K562 (cell line): ENCODE data around the gene MYB. TPM values are rescaled to one million over a fixed set of nuclear protein-coding genes. Genes with fewer than 3 reads are reported as not detected.

Experiments
- COPS2 ChIP-seq: fragments of 450-650 bp; conservative IDR thresholded peaks from 2 replicates; pipeline ENCODE4 v1.6.1; 2016; ENCODE audit warnings: mild to moderate bottlenecking, moderate library complexity
- CXXC5 ChIP-seq: fragments of 250-450 bp; sonication (Bioruptor Pico); IDR thresholded peaks from 2 replicates; pipeline ENCODE4 v1.8.0; 2022; ENCODE audit warnings: inconsistent platforms, mild to moderate bottlenecking, moderate library complexity
- ELF1 ChIP-seq: fragments of 200-800 bp; sonication (Bioruptor generic); IDR thresholded peaks from 2 replicates; pipeline ENCODE4 v1.6.1; 2016; ENCODE audit warnings: missing genetic modification characterization, missing compliant biosample characterization
- FOXK2 ChIP-seq, 2 experiments: fragments of 450-650 bp; IDR thresholded peaks in 1 of 2; conservative IDR thresholded peaks in 1 of 2; 2 replicates each; pipeline ENCODE4 v1.6.1; 2016; ENCODE audit warnings: low read depth in 2 of 2, mild to moderate bottlenecking in 1 of 2
- FOXP1 ChIP-seq: sonication (generic); formaldehyde crosslinking; IDR thresholded peaks from 2 replicates; pipeline ENCODE4 v1.8.0; 2022; ENCODE audit warnings: mild to moderate bottlenecking, missing genetic modification reagents
- JUNB ChIP-seq: fragments of 450-650 bp; formaldehyde crosslinking; conservative IDR thresholded peaks from 2 replicates; pipeline ENCODE4 v1.4.0; 2020; ENCODE audit warnings: mild to moderate bottlenecking
- L3MBTL2 ChIP-seq: fragments of 450-650 bp; IDR thresholded peaks from 2 replicates; pipeline ENCODE4 v1.6.1; 2016; ENCODE audit warnings: mild to moderate bottlenecking, moderate library complexity
- MAZ ChIP-seq, 2 experiments: fragments of 450-650 bp in 1 of 2; sonication (generic) in 1 of 2; formaldehyde crosslinking; IDR thresholded peaks in 1 of 2; conservative IDR thresholded peaks in 1 of 2; 2 replicates each; pipeline versions ENCODE4 v1.4.0 to v1.5.0; 2020; ENCODE audit warnings: mild to moderate bottlenecking in 1 of 2, missing genetic modification reagents in 1 of 2
- MCM7 ChIP-seq, 2 experiments: fragments of 450-650 bp; IDR thresholded peaks; 2 replicates each; pipeline ENCODE4 v1.6.1; 2016 to 2018
- NCOR1 ChIP-seq: fragments of 450-650 bp; IDR thresholded peaks from 2 replicates; pipeline ENCODE4 v1.6.1; 2016; ENCODE audit warnings: mild to moderate bottlenecking, moderate library complexity
- NFXL1 ChIP-seq: fragments of 450-650 bp; formaldehyde crosslinking; IDR thresholded peaks from 2 replicates; pipeline ENCODE4 v1.4.0; 2021; ENCODE audit warnings: mild to moderate bottlenecking
- NUFIP1 ChIP-seq: fragments of 450-650 bp; IDR thresholded peaks from 2 replicates; pipeline ENCODE4 v1.6.1; 2018; ENCODE audit not compliant: partially characterized antibody
- RNF2 ChIP-seq: sonication (generic); IDR thresholded peaks from 2 replicates; pipeline ENCODE4 v1.6.1; 2016
- TCF3 ChIP-seq: sonication (generic); formaldehyde crosslinking; IDR thresholded peaks from 2 replicates; pipeline ENCODE4 v1.4.0; 2020; ENCODE audit warnings: mild to moderate bottlenecking, missing genetic modification reagents
- XRCC5 ChIP-seq: fragments of 200-400 bp; formaldehyde crosslinking; IDR thresholded peaks from 2 replicates; pipeline ENCODE4 v1.6.1; 2017; ENCODE audit warnings: low read depth, mild to moderate bottlenecking, low read length
- ZNF668 ChIP-seq: fragments of 250-450 bp; sonication (Bioruptor Pico); IDR thresholded peaks from 2 replicates; pipeline ENCODE4 v1.8.0; 2022; ENCODE audit warnings: mild to moderate bottlenecking, inconsistent platforms
- ZZZ3 ChIP-seq: fragments of 450-650 bp; IDR thresholded peaks from 2 replicates; pipeline ENCODE4 v1.6.1; 2016; ENCODE audit warnings: antibody characterized with exemption, mild to moderate bottlenecking, moderate library complexity
- polyA plus RNA-seq, 8 experiments: library from polyadenylated mRNA; depleted of rRNA in 4 of 8; stranded (reverse) in 5 of 8; unstranded in 3 of 8; fragments of >200 nt; fragmentation: Nextera tagmentation in 2 of 8; fragmentation: Illumina TruSeq in 1 of 8; extraction: Ambion mirVana in 2 of 8; extraction: Trizol in 1 of 8; gene quantifications; 2 replicates each; pipeline versions ENCODE4 v1.2.1 to v1.2.3, GENCODE V29; 2011 to 2014; ENCODE audit warnings: inconsistent platforms in 1 of 8, missing spikeins in 1 of 8
- total RNA-seq, 7 experiments: library from RNA; depleted of rRNA in 6 of 7; stranded (reverse); fragments of >200 nt in 6 of 7; fragmentation: Illumina TruSeq in 2 of 7; extraction: Trizol in 2 of 7; gene quantifications; 2 replicates each; pipeline versions ENCODE4 v1.2.1 to v1.2.3, GENCODE V29; 2011 to 2021; ENCODE audit warnings: low replicate concordance in 1 of 7
- TF ChIP-seq, protein P1 (sequence below): fragments of 450-650 bp; IDR thresholded peaks from 2 replicates; pipeline ENCODE4 v1.6.1; 2018; ENCODE audit not compliant: partially characterized antibody
- TF ChIP-seq, protein P2 (sequence below): fragments of 450-650 bp; formaldehyde crosslinking; IDR thresholded peaks from 2 replicates; pipeline ENCODE4 v1.4.0; 2022; ENCODE audit warnings: missing genetic modification characterization
- TF ChIP-seq, protein P3 (sequence below): fragments of 250-450 bp; sonication (Bioruptor Pico); IDR thresholded peaks from 2 replicates; pipeline ENCODE4 v1.8.0; 2022; ENCODE audit warnings: moderate library complexity, mild to moderate bottlenecking, inconsistent platforms

The MYB gene
- total and polyA plus RNA-seq, 9 of the 15 experiments (the other 6 are each of a cell fraction or from before 2014, with no cell fraction given), result 35.8 to 218 (median 140) TPM

DNA sequence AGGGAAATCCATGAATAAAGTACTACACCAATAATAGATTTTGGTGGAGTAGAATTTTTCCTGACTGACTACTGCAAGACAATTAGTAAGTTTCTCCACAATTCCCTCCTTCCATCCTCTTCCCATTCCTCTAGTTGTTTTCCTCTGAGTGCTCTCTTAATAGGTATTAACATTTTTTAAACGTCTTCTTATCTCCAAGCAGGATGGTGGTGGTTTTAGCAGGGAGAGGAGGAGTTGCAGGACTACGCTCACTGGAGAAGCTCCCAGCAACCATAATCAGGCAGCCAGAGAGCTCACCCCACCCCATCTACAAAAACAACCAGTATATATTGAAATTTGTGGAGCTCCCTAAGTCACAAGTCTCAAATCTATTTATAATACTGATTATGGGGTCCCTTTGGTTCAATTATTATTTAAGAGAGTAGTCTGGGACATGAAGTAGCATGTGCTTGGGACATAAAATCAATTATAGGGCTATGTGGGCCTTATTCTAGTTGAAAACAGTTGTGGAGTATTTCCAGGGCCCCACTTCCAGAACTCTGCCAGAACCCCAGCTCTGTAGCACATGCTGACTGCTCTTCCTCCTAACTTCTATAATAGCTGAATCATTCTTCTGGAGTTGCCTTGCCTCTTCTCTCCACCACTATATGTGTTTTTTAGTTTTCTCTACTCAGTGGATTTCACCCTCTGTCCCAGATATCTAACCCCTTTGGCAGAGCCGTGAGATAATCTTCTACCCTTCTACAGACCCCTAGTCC lies 49.8 kb downstream of the MYB start (continued):
- TF ChIP-seq, protein P1, sequence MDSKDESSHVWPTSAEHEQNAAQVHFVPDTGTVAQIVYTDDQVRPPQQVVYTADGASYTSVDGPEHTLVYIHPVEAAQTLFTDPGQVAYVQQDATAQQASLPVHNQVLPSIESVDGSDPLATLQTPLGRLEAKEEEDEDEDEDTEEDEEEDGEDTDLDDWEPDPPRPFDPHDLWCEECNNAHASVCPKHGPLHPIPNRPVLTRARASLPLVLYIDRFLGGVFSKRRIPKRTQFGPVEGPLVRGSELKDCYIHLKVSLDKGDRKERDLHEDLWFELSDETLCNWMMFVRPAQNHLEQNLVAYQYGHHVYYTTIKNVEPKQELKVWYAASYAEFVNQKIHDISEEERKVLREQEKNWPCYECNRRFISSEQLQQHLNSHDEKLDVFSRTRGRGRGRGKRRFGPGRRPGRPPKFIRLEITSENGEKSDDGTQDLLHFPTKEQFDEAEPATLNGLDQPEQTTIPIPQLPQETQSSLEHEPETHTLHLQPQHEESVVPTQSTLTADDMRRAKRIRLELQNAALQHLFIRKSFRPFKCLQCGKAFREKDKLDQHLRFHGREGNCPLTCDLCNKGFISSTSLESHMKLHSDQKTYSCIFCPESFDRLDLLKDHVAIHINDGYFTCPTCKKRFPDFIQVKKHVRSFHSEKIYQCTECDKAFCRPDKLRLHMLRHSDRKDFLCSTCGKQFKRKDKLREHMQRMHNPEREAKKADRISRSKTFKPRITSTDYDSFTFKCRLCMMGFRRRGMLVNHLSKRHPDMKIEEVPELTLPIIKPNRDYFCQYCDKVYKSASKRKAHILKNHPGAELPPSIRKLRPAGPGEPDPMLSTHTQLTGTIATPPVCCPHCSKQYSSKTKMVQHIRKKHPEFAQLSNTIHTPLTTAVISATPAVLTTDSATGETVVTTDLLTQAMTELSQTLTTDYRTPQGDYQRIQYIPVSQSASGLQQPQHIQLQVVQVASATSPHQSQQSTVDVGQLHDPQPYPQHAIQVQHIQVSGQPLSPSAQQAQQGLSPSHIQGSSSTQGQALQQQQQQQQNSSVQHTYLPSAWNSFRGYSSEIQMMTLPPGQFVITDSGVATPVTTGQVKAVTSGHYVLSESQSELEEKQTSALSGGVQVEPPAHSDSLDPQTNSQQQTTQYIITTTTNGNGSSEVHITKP, result no peak
- TF ChIP-seq NFXL1 (CRISPR knock-in tag) (no peak), TCF3 (no peak), ZZZ3 (no peak), ZNF668 (0 out of 2 replicates have a peak, but pooled peaks have one; percentile 9), ELF1 (tag) (0 out of 2 replicates have a peak, but pooled peaks have one; percentile 32), CXXC5 (peak; percentile 18; the same call in 1 of the 2 replicates), COPS2 (no peak), MAZ (CRISPR knock-in tag; conservative IDR thresholded peaks at IDR 0.05 in 1 of 2, IDR thresholded peaks at IDR 0.05 in 1 of 2) (0 out of 4 replicates have a peak, but pooled peaks of 1 of the 2 experiments have one; percentile 12), JUNB (CRISPR knock-in tag) (no peak), XRCC5 (no peak), NCOR1 (no peak), L3MBTL2 (peak; percentile 78), NUFIP1 (no peak), MCM7 (IDR thresholded peaks at IDR 0.05) (no peak), RNF2 (0 out of 2 replicates have a peak, but pooled peaks have one; percentile 15), FOXK2 (conservative IDR thresholded peaks at IDR 0.05 in 1 of 2, IDR thresholded peaks at IDR 0.05 in 1 of 2; ENCODE audit: low read depth in 2 of 2) (no peak), FOXP1 (no peak)
- TF ChIP-seq, protein P2, sequence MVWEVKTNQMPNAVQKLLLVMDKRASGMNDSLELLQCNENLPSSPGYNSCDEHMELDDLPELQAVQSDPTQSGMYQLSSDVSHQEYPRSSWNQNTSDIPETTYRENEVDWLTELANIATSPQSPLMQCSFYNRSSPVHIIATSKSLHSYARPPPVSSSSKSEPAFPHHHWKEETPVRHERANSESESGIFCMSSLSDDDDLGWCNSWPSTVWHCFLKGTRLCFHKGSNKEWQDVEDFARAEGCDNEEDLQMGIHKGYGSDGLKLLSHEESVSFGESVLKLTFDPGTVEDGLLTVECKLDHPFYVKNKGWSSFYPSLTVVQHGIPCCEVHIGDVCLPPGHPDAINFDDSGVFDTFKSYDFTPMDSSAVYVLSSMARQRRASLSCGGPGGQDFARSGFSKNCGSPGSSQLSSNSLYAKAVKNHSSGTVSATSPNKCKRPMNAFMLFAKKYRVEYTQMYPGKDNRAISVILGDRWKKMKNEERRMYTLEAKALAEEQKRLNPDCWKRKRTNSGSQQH, result 0 out of 2 replicates have a peak, but pooled peaks have one; percentile 31
- TF ChIP-seq, protein P3, sequence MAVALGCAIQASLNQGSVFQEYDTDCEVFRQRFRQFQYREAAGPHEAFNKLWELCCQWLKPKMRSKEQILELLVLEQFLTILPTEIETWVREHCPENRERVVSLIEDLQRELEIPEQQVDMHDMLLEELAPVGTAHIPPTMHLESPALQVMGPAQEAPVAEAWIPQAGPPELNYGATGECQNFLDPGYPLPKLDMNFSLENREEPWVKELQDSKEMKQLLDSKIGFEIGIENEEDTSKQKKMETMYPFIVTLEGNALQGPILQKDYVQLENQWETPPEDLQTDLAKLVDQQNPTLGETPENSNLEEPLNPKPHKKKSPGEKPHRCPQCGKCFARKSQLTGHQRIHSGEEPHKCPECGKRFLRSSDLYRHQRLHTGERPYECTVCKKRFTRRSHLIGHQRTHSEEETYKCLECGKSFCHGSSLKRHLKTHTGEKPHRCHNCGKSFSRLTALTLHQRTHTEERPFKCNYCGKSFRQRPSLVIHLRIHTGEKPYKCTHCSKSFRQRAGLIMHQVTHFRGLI (CRISPR knock-in tag), result no peak
